ENCODE measurements around the gene MOGAT2. TPM values are rescaled to one million over a fixed set of nuclear protein-coding genes. Genes with fewer than 3 reads are reported as not detected.
A peak's percentile ranks its signal among the peaks of the same experiment; 100 is the strongest.
"Not testable (repeated sequence)": the region's sequence is repeated elsewhere in the genome, so short reads cannot be mapped to it uniquely, and the experiment has no call there.

The MOGAT2 gene
- not detected in 2 replicates for total RNA-seq (2014; rRNA removed)
- not detected for polyA plus RNA-seq (2012)

- DNase-seq (ENCODE audit: low read depth), result no peak
Measured at GRCh38 chr11:75717608-75718418, at the start of gene MOGAT2. MOGAT2 (plus strand) TSS chr11:75717838; CDS start chr11:75717889, 51 bp downstream.

GRCh38 chr11:75668451-75669297 lies 49.0 kb upstream of the MOGAT2 start, which contains the start of gene MAP6:
MAP6 (minus strand) TSS chr11:75669038; CDS start chr11:75668369, 669 bp downstream.
- DNase-seq (ENCODE audit: low read depth), result no peak

GRCh38 chr11:75673977-75674582 lies 43.6 kb upstream of the MOGAT2 start:
- DNase-seq (ENCODE audit: low read depth), result peak; percentile 54

GRCh38 chr11:75677275-75677674 lies 40.4 kb upstream of the MOGAT2 start:
- no peak for DNase-seq (ENCODE audit: low read depth)

- DNase-seq (ENCODE audit: low read depth), result no peak
Measured at GRCh38 chr11:75677909-75678308, 39.7 kb upstream of the MOGAT2 start.

GRCh38 chr11:75678620-75679259 lies 38.9 kb upstream of the MOGAT2 start:
- DNase-seq (ENCODE audit: low read depth), result no peak

- no peak for DNase-seq (ENCODE audit: low read depth)
Measured at GRCh38 chr11:75679566-75679965, 38.1 kb upstream of the MOGAT2 start.

GRCh38 chr11:75683856-75684255 lies 33.8 kb upstream of the MOGAT2 start:
- not testable (repeated sequence) for DNase-seq (ENCODE audit: low read depth)

- peak; percentile 28 for DNase-seq (ENCODE audit: low read depth)
Measured at GRCh38 chr11:75689863-75690609, 27.6 kb upstream of the MOGAT2 start.

GRCh38 chr11:75691804-75692203 lies 25.8 kb upstream of the MOGAT2 start:
- no peak for DNase-seq (ENCODE audit: low read depth)

GRCh38 chr11:75697906-75698581 lies 19.6 kb upstream of the MOGAT2 start:
- DNase-seq (ENCODE audit: low read depth), result no peak

GRCh38 chr11:75700940-75701339 lies 16.7 kb upstream of the MOGAT2 start:
- DNase-seq (ENCODE audit: low read depth), result no peak

- DNase-seq (ENCODE audit: low read depth), result no peak
Measured at GRCh38 chr11:75703695-75704237, 13.9 kb upstream of the MOGAT2 start.

GRCh38 chr11:75705541-75705940 lies 12.1 kb upstream of the MOGAT2 start:
- no peak for DNase-seq (ENCODE audit: low read depth)

GRCh38 chr11:75706260-75706729 lies 11.3 kb upstream of the MOGAT2 start:
- DNase-seq (ENCODE audit: low read depth), result peak; percentile 51

GRCh38 chr11:75714211-75714610 lies 3.4 kb upstream of the MOGAT2 start:
- no peak for DNase-seq (ENCODE audit: low read depth)

GRCh38 chr11:75715688-75716087 lies 1.9 kb upstream of the MOGAT2 start:
- no peak for DNase-seq (ENCODE audit: low read depth)

GRCh38 chr11:75716659-75717058 lies 979 bp upstream of the MOGAT2 start:
- no peak for DNase-seq (ENCODE audit: low read depth)

Measured in LHCN-M2 (cell line).